ENCODE data around the gene DDX5.

The DDX5 gene

DNA sequence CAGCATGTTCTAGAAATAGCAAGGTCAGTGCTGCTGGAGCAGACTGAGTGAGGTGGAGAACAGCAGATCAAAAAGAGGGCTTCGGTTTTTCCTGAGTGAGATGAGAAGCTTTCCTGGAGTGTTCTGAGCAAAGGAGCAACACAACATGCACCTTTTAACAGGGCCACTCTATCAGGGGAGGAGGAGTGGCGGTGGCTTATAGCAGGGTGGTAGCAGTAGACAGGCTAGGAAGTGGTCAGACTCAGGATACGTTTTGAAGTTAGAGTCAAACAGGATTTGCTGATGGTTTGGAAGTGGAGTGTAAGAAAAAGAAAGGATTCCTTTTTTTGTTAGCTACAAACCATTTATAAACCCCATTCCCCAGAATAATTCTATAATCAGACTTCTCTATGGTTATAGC is 21.7 kb downstream of the DDX5 start:
- H3K36me3 ChIP-seq (ENCODE audit: control insufficient read depth in 2 of 2, insufficient read depth in 1 of 2, low read length in 2 of 2) = peaks cover 67 to 85% of the 10 kb centered on the region in 2 experiments
- H3K27ac ChIP-seq (ENCODE audit: extremely low read depth, low read depth, low read length) = no peak overlapping the region
- ChIA-PET POLR2A (interaction anchor here (1.0 to 1.1 kb wide), 2 partner anchors 21 to 23 kb away, joined by 3 to 5 read pairs; partner anchors contain the start of gene CEP95), CTCF (interaction anchor here (0.7 to 1.0 kb wide), 2 partner anchors 12 to 65 kb away, joined by 3 to 4 read pairs; partner anchors contain the start of gene POLG2)
- H3K4me1 ChIP-seq (ENCODE audit: control insufficient read depth, insufficient read depth, low read length) = no peaks in the 10 kb centered on the region
- H3K4me3 ChIP-seq (ENCODE audit: low read depth, low read length) = no peak overlapping the region
- TF ChIP-seq ZNF335 (tag by site-specific recombination; conservative IDR thresholded peaks at IDR 0.05) (no peak), ZNF274 (IDR thresholded peaks at IDR 0.05; ENCODE audit: low read length) (no peak), ZNF274 (tag by site-specific recombination; IDR thresholded peaks at IDR 0.05; ENCODE audit: borderline replicate concordance) (no peak), ZNF202 (tag by site-specific recombination; IDR thresholded peaks at IDR 0.05; ENCODE audit: borderline replicate concordance) (no peak), ZNF24 (tag by site-specific recombination; IDR thresholded peaks at IDR 0.05) (no peak), ZNF174 (tag by site-specific recombination; IDR thresholded peaks at IDR 0.05) (no peak)
- TF ChIP-seq, protein P1, sequence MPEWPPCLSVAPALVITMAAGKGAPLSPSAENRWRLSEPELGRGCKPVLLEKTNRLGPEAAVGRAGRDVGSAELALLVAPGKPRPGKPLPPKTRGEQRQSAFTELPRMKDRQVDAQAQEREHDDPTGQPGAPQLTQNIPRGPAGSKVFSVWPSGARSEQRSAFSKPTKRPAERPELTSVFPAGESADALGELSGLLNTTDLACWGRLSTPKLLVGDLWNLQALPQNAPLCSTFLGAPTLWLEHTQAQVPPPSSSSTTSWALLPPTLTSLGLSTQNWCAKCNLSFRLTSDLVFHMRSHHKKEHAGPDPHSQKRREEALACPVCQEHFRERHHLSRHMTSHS (tag by site-specific recombination; IDR thresholded peaks at IDR 0.05) = no peak
- TF ChIP-seq, protein P2, sequence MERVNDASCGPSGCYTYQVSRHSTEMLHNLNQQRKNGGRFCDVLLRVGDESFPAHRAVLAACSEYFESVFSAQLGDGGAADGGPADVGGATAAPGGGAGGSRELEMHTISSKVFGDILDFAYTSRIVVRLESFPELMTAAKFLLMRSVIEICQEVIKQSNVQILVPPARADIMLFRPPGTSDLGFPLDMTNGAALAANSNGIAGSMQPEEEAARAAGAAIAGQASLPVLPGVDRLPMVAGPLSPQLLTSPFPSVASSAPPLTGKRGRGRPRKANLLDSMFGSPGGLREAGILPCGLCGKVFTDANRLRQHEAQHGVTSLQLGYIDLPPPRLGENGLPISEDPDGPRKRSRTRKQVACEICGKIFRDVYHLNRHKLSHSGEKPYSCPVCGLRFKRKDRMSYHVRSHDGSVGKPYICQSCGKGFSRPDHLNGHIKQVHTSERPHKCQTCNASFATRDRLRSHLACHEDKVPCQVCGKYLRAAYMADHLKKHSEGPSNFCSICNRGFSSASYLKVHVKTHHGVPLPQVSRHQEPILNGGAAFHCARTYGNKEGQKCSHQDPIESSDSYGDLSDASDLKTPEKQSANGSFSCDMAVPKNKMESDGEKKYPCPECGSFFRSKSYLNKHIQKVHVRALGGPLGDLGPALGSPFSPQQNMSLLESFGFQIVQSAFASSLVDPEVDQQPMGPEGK (tag by site-specific recombination; IDR thresholded peaks at IDR 0.05) = no peak
- H3K9me3 ChIP-seq (ENCODE audit: control insufficient read depth, insufficient read depth, low read depth, low read length) = no peaks in the 10 kb centered on the region

DNA sequence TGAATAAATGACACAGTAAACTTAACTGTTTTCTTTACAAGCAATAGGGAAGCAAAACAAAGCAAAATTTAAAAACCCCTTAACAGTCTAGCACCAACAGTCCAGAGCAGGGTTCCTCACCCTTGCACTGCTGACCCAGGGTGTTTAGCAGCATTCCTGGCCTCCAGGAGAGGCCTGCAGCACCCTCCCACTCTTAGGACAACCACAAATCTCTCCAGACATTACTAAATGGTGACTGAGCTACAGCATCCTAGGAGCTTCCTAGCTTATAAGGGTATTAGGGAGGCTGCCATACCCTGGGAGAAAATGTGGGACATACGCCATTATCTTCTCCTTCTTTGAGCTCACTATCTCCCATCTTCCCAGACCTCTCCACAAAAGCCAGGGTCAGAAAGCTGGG is 25.1 kb downstream of the DDX5 start:
- Histone ChIP-seq H3K4me1 (ENCODE audit: control insufficient read depth, insufficient read depth, low read length) (peaks cover 12% of the 10 kb centered on the region), H3K4me3 (ENCODE audit: low read depth, low read length) (no peak overlapping the region), H3K36me3 (ENCODE audit: control insufficient read depth in 2 of 2, insufficient read depth in 1 of 2, low read length in 2 of 2) (peaks cover 51 to 77% of the 10 kb centered on the region in 2 experiments), H3K27ac (ENCODE audit: extremely low read depth, low read depth, low read length) (no peak overlapping the region), H3K9me3 (ENCODE audit: control insufficient read depth, insufficient read depth, low read depth, low read length) (no peaks in the 10 kb centered on the region)
- POLR2A ChIA-PET = interaction anchor here (0.7 to 1.5 kb wide), 2 partner anchors 16 to 161 kb away, joined by 3 read pairs; partner anchors contain the start of gene POLG2
- TF ChIP-seq ZNF530 (tag by site-specific recombination; IDR thresholded peaks at IDR 0.05; ENCODE audit: low read depth) (no peak), ZBTB17 (tag by site-specific recombination; IDR thresholded peaks at IDR 0.05) (0 out of 2 replicates have a peak, but pooled peaks have one; percentile 26)
- CTCF ChIA-PET = interaction anchor here (0.5 to 1.5 kb wide), 2 partner anchors 57 to 61 kb away, joined by 3 to 5 read pairs; no protein-coding TSS in a partner anchor

DNA sequence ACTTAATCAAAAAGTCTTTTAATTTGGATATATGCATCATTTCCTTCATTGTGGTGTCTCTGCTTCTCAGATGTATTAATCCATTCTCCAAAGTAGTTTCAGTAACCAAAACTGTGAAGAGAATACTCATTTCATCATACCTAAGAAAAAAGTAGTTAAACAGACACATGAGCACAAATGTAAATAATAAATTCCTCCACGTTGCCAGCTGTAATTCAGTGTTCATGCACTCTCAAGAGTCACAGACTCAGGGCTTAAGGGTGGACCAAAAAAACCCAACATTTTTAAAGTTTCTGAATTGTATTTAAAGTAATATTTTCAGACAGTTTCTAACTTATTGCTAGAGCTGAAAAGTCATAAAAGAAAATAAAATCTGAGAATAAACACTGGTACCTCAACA is 28.2 kb downstream of the DDX5 start:
- TF ChIP-seq, protein P3, sequence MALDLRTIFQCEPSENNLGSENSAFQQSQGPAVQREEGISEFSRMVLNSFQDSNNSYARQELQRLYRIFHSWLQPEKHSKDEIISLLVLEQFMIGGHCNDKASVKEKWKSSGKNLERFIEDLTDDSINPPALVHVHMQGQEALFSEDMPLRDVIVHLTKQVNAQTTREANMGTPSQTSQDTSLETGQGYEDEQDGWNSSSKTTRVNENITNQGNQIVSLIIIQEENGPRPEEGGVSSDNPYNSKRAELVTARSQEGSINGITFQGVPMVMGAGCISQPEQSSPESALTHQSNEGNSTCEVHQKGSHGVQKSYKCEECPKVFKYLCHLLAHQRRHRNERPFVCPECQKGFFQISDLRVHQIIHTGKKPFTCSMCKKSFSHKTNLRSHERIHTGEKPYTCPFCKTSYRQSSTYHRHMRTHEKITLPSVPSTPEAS (tag by site-specific recombination; IDR thresholded peaks at IDR 0.05) = no peak
- TF ChIP-seq, protein P4, sequence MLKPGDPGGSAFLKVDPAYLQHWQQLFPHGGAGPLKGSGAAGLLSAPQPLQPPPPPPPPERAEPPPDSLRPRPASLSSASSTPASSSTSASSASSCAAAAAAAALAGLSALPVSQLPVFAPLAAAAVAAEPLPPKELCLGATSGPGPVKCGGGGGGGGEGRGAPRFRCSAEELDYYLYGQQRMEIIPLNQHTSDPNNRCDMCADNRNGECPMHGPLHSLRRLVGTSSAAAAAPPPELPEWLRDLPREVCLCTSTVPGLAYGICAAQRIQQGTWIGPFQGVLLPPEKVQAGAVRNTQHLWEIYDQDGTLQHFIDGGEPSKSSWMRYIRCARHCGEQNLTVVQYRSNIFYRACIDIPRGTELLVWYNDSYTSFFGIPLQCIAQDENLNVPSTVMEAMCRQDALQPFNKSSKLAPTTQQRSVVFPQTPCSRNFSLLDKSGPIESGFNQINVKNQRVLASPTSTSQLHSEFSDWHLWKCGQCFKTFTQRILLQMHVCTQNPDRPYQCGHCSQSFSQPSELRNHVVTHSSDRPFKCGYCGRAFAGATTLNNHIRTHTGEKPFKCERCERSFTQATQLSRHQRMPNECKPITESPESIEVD (tag by site-specific recombination; IDR thresholded peaks at IDR 0.05) = peak; percentile 57
- POLR2A ChIA-PET = interaction anchor here (0.6 kb wide), 1 partner anchor 256 kb away, joined by 3 read pairs; no protein-coding TSS in a partner anchor
- H3K4me3 ChIP-seq (ENCODE audit: low read depth, low read length) = no peak overlapping the region
- H3K27ac ChIP-seq (ENCODE audit: extremely low read depth, low read depth, low read length) = no peak overlapping the region
- peaks cover 38 to 48% of the 10 kb centered on the region in 2 experiments for H3K36me3 ChIP-seq (ENCODE audit: control insufficient read depth in 2 of 2, insufficient read depth in 1 of 2, low read length in 2 of 2)
- peaks cover 12% of the 10 kb centered on the region for H3K4me1 ChIP-seq (ENCODE audit: control insufficient read depth, insufficient read depth, low read length)
- CTCF ChIA-PET = interaction anchor here (1.5 to 1.8 kb wide), 3 partner anchors 13 to 58 kb away, joined by 6 to 8 read pairs (median 6); no protein-coding TSS in a partner anchor
- no peaks in the 10 kb centered on the region for H3K9me3 ChIP-seq (ENCODE audit: control insufficient read depth, insufficient read depth, low read depth, low read length)
